Measurements from ENCODE around the gene NRK.
"Not testable (repeated sequence)": the region's sequence is repeated elsewhere in the genome, so short reads cannot be mapped to it uniquely, and the experiment has no call there.

NRK gene

DNA sequence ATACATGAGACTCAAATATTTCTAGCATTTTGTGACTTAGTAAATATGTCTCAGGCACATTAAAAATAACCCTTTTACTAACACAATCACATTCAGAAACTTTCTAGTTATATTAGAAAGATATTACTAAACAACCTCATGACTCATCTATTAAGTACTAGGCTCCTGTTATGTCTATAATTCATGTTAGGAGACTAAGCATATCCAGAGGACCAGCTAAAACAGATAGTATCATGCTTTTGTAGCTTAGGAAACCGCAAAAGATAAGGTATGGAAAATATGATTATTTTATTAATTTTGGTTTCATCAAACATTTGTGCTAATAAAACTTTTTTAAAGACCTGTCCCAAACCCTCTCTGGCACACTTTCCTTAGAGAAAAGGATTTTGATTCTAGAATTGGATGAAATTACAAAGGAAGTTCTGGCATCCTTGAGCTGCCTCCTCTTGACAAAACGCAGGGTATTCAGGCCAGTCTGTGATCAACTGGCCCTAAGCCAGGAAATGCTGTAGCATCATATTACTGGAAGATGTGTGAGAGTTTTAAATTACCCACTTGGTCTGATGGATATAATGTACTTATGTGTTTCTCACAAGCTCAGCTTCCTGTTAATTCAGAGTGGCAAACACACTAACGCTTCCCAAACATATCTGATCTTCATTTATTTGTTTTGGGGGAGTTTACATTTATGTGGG, 60.4 kb downstream of the NRK start:
- H3K4me3 ChIP-seq (ENCODE audit: low read length) = no peak overlapping the region

DNA sequence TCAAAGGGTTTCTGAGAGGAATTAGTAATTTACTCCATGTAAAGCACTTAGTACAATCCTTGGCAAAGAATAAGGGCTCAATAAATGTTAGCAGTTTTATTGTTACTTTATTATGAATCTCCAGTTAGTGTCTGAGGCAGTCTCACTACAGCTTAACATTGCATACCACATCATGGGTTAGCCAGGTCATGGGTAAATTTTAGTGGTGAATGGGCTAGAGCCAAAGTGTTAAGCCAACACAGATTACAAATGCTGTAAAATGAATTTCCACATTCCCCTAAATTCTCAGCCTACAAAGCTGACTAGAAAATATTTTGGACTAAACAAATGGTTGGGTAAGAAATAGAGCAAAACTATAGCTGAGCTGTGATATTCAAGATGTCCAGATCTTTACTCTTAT, 72.4 kb downstream of the NRK start:
- Histone ChIP-seq H3K36me3 (ENCODE audit: insufficient read depth, low read length) (no peaks in the 10 kb centered on the region), H3K4me3 (ENCODE audit: low read length) (no peak overlapping the region), H3K27me3 (ENCODE audit: insufficient read depth, low read length) (no peaks in the 10 kb centered on the region), H3K4me1 (ENCODE audit: insufficient read depth, low read length) (no peaks in the 10 kb centered on the region), H3K9me3 (ENCODE audit: insufficient read depth, low read depth, low read length) (no peaks in the 10 kb centered on the region), H3K9ac (ENCODE audit: low read depth, low read length) (no peak overlapping the region), H3K27ac (ENCODE audit: low read depth, low read length) (no peak overlapping the region)

More for the DNA sequence above, 60.4 kb downstream of the NRK start:
- H3K9ac ChIP-seq (ENCODE audit: low read depth, low read length) = no peak overlapping the region
- no peaks in the 10 kb centered on the region for H3K4me1 ChIP-seq (ENCODE audit: insufficient read depth, low read length)
- 81% methylated on average over 1 of the region's 3 CpGs for WGBS
- H3K27me3 ChIP-seq (ENCODE audit: insufficient read depth, low read length) = no peaks in the 10 kb centered on the region
- H3K36me3 ChIP-seq (ENCODE audit: insufficient read depth, low read length) = no peaks in the 10 kb centered on the region
- H3K9me3 ChIP-seq (ENCODE audit: insufficient read depth, low read depth, low read length) = no peaks in the 10 kb centered on the region
- no peak overlapping the region for H3K27ac ChIP-seq (ENCODE audit: low read depth, low read length)

DNA sequence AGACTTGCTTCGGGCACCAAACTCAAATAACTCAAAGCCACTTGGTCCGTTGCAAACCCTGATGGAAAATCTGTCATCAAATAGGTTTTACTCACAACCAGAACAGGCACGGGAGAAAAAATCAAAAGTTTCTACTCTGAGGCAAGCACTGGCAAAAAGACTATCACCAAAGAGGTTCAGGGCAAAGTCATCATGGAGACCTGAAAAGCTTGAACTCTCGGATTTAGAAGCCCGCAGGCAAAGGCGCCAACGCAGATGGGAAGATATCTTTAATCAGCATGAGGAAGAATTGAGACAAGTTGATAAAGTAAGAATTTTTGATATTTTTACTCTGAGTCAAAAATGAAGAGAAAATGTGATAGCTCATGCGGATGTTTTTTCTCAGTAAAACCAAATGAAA, 87.2 kb downstream of the NRK start:
- H3K4me1 ChIP-seq (ENCODE audit: insufficient read depth, low read length) = no peaks in the 10 kb centered on the region
- H3K27me3 ChIP-seq (ENCODE audit: insufficient read depth, low read length) = no peaks in the 10 kb centered on the region
- no peaks in the 10 kb centered on the region for H3K36me3 ChIP-seq (ENCODE audit: insufficient read depth, low read length)
- H3K27ac ChIP-seq (ENCODE audit: low read depth, low read length) = no peak overlapping the region
- WGBS = 99% methylated on average over 7 of the region's 8 CpGs
- H3K9me3 ChIP-seq (ENCODE audit: insufficient read depth, low read depth, low read length) = no peaks in the 10 kb centered on the region
- H3K4me3 ChIP-seq (ENCODE audit: low read length) = no peak overlapping the region
- no peak overlapping the region for H3K9ac ChIP-seq (ENCODE audit: low read depth, low read length)

DNA sequence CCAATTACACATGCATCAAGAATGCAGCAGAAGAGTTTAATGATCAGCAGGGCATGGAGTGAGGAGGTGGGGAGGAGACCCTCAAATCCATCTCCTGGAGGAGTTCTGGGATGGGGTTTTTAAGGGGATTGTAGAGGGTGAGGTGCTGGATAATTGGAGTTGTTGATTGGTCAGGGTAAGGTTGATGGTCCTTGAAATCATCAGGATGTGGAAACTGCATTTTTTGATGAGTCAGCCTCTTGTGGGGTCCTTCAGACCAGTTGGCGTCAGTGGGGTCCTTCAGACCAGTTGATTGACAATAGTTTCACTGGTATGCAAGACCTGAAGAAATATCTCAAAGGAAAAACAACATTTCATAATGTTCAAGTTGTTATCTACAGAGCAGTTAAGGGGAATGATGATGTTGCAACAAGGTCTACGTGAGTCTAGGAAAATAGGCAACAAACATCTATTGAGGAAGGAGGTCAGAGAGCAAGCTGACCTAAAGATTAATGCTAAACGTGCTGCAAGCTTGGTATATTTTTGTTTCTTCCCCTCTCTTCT, 88.3 kb downstream of the NRK start:
- 94% methylated on average over 2 of the region's 3 CpGs for WGBS
- no peak overlapping the region for H3K4me3 ChIP-seq (ENCODE audit: low read length)

DNA sequence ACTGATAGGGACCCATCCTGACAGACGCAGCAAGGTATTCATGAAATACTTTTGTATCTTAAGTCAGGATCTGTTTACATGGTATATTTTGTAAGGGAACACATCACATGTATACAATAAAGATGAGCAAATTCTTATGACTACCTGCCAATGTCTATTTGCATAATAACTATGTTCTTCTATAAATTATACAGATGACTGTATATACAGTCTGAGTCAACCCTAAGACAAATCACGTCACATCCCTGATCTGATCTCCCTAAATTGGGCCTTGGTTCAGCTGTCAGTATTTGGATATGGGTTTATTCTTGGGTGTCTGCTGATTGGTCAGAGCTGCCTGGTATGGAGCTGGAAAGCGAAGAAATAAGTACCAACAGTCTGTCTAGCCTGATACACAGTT, 122.9 kb downstream of the NRK start:
- Histone ChIP-seq H3K9ac (ENCODE audit: low read depth, low read length) (no peak overlapping the region), H3K4me3 (ENCODE audit: low read length) (no peak overlapping the region)

More for the DNA sequence above, 88.3 kb downstream of the NRK start:
- H3K9me3 ChIP-seq (ENCODE audit: insufficient read depth, low read depth, low read length) = no peaks in the 10 kb centered on the region
- H3K27ac ChIP-seq (ENCODE audit: low read depth, low read length) = no peak overlapping the region
- no peaks in the 10 kb centered on the region for H3K36me3 ChIP-seq (ENCODE audit: insufficient read depth, low read length)
- H3K27me3 ChIP-seq (ENCODE audit: insufficient read depth, low read length) = no peaks in the 10 kb centered on the region
- no peak overlapping the region for H3K9ac ChIP-seq (ENCODE audit: low read depth, low read length)
- H3K4me1 ChIP-seq (ENCODE audit: insufficient read depth, low read length) = no peaks in the 10 kb centered on the region

GRCh38 chrX:105969487-105969886, 147.1 kb downstream of the NRK start:
- no peak overlapping the region for H3K4me3 ChIP-seq (ENCODE audit: low read length)
- WGBS = 89% methylated on average over 4 of the region's 5 CpGs
- H3K36me3 ChIP-seq (ENCODE audit: insufficient read depth, low read length) = no peaks in the 10 kb centered on the region
- H3K4me1 ChIP-seq (ENCODE audit: insufficient read depth, low read length) = no peaks in the 10 kb centered on the region
- no peaks in the 10 kb centered on the region for H3K9me3 ChIP-seq (ENCODE audit: insufficient read depth, low read depth, low read length)
- H3K27me3 ChIP-seq (ENCODE audit: insufficient read depth, low read length) = no peaks in the 10 kb centered on the region
- no peak overlapping the region for H3K9ac ChIP-seq (ENCODE audit: low read depth, low read length)
- H3K27ac ChIP-seq (ENCODE audit: low read depth, low read length) = no peak overlapping the region

More for the DNA sequence above, 122.9 kb downstream of the NRK start:
- Histone ChIP-seq H3K27me3 (ENCODE audit: insufficient read depth, low read length) (no peaks in the 10 kb centered on the region), H3K36me3 (ENCODE audit: insufficient read depth, low read length) (no peaks in the 10 kb centered on the region), H3K27ac (ENCODE audit: low read depth, low read length) (no peak overlapping the region), H3K9me3 (ENCODE audit: insufficient read depth, low read depth, low read length) (no peaks in the 10 kb centered on the region), H3K4me1 (ENCODE audit: insufficient read depth, low read length) (no peaks in the 10 kb centered on the region)
- no CpG with 5 or more reads among the region's 3 CpGs for WGBS

- H3K4me1 ChIP-seq (ENCODE audit: insufficient read depth, low read length) = no peaks in the 10 kb centered on the region
- no peak overlapping the region for H3K27ac ChIP-seq (ENCODE audit: low read depth, low read length)
- H3K9me3 ChIP-seq (ENCODE audit: insufficient read depth, low read depth, low read length) = no peaks in the 10 kb centered on the region
- no peaks in the 10 kb centered on the region for H3K27me3 ChIP-seq (ENCODE audit: insufficient read depth, low read length)
- WGBS = 87% methylated on average over 3 of the region's 3 CpGs
- H3K4me3 ChIP-seq (ENCODE audit: low read length) = no peak overlapping the region
- no peaks in the 10 kb centered on the region for H3K36me3 ChIP-seq (ENCODE audit: insufficient read depth, low read length)
- no peak overlapping the region for H3K9ac ChIP-seq (ENCODE audit: low read depth, low read length)
Observed at GRCh38 chrX:105972690-105973386, 150.5 kb downstream of the NRK start.

DNA sequence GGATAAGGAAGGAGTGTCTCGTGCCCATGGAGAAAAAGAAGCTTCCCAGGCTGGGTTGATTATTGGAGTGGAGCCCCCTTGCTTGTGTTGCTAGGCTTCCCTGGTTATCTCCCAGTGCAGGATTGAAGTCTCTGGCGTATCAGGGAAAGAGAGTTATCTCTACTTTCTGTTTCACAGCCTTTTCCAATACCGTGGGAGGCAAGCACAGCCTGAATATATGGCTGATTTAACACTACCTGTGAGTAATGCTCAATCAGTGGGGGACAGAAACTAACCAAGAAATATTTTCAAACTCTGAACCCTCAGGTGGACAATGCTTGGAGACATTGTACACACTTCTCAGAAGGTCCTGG, 151.0 kb downstream of the NRK start:
- WGBS = 83% methylated on average over 2 of the region's 3 CpGs
- H3K36me3 ChIP-seq (ENCODE audit: insufficient read depth, low read length) = no peaks in the 10 kb centered on the region
- no peaks in the 10 kb centered on the region for H3K4me1 ChIP-seq (ENCODE audit: insufficient read depth, low read length)
- H3K9me3 ChIP-seq (ENCODE audit: insufficient read depth, low read depth, low read length) = no peaks in the 10 kb centered on the region
- H3K27ac ChIP-seq (ENCODE audit: low read depth, low read length) = no peak overlapping the region
- H3K9ac ChIP-seq (ENCODE audit: low read depth, low read length) = no peak overlapping the region
- no peak overlapping the region for H3K4me3 ChIP-seq (ENCODE audit: low read length)
- H3K27me3 ChIP-seq (ENCODE audit: insufficient read depth, low read length) = no peaks in the 10 kb centered on the region

DNA sequence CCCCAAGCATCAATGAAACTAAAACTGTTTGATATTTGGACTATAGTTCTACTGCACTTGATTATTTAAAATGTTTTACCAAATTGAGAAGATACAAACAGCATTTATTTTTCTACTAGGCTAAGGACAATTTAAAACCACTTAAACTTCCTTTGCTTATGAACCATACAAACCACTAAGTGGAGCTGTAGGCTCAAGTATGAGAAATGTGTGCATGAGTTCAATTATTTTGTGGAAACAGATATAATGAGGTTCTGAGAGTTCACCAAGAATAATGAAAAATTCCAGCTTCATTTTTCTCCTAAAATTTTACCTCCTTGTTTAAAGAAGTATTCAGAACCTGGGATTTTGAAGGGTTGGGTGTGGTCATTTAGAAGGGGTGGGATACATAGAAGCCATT, 153.0 kb downstream of the NRK start:
- H3K9me3 ChIP-seq (ENCODE audit: insufficient read depth, low read depth, low read length) = no peaks in the 10 kb centered on the region
- no peaks in the 10 kb centered on the region for H3K36me3 ChIP-seq (ENCODE audit: insufficient read depth, low read length)
- H3K27me3 ChIP-seq (ENCODE audit: insufficient read depth, low read length) = no peaks in the 10 kb centered on the region
- H3K4me1 ChIP-seq (ENCODE audit: insufficient read depth, low read length) = no peaks in the 10 kb centered on the region
- no peak overlapping the region for H3K9ac ChIP-seq (ENCODE audit: low read depth, low read length)
- no peak overlapping the region for H3K27ac ChIP-seq (ENCODE audit: low read depth, low read length)
- H3K4me3 ChIP-seq (ENCODE audit: low read length) = no peak overlapping the region

DNA sequence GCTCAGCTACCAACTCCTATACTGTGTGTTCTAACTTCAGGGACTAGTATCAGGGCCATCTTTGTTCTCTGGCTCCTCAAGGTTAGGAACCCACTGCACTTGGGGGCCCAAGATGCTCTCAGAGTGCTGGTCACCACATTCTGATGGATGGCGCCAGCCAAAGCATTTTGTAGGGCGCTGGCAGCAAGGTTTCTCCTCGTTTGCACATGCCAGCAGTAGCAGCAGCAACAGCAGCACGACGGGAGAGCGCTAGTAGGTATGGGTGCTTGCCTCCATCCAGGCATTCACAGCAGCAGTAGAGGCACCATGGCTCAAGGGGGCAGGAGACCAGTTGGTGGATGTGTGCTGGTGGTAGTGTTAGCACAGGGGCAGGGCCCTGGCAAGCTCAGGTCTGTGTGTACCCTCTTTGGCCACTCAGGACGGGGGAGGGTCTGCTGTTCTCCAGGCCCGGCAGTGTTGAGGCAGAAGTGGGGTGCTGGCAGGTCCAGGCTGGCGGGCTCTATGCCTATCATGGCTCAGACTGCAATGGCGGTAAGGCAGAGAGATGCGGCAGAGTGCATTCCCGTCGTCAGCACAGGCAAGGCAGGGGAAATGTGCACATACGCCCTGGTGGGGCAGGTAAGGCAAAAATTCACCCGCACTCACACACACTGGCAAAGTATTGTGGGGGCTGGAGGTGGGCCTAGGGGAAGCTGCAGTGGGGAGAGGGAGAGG, 159.6 kb downstream of the NRK start:
- Histone ChIP-seq H3K36me3 (ENCODE audit: insufficient read depth, low read length) (no peaks in the 10 kb centered on the region), H3K27me3 (ENCODE audit: insufficient read depth, low read length) (no peaks in the 10 kb centered on the region), H3K4me1 (ENCODE audit: insufficient read depth, low read length) (no peaks in the 10 kb centered on the region), H3K27ac (ENCODE audit: low read depth, low read length) (no peak overlapping the region), H3K4me3 (ENCODE audit: low read length) (no peak overlapping the region), H3K9ac (ENCODE audit: low read depth, low read length) (no peak overlapping the region), H3K9me3 (ENCODE audit: insufficient read depth, low read depth, low read length) (no peaks in the 10 kb centered on the region)
- WGBS = 85% methylated on average over 14 of the region's 15 CpGs

DNA sequence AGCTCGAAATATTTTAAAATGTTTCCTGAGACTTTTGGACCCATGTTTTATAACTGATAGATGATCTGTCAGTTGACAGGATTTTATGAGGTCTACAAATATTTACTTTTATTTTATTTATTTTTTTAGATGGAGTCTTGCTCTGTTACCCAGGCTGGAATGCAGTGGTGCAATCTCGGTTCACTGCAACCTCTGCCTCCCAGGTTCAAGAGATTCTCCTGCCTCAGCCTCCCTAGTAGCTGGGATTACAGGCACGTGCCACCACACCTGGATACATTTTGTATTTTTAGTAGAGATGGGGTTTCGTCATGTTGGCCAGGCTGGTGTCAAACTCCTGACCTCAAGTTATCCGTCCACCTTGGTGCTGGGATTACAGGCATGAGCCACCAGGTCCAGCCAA, 166.1 kb downstream of the NRK start:
- not testable (repeated sequence) for H3K4me3 ChIP-seq (ENCODE audit: low read length); H3K4me1 ChIP-seq (ENCODE audit: insufficient read depth, low read length); H3K9me3 ChIP-seq (ENCODE audit: insufficient read depth, low read depth, low read length); H3K36me3 ChIP-seq (ENCODE audit: insufficient read depth, low read length); H3K9ac ChIP-seq (ENCODE audit: low read depth, low read length); H3K27me3 ChIP-seq (ENCODE audit: insufficient read depth, low read length); H3K27ac ChIP-seq (ENCODE audit: low read depth, low read length)
- 90% methylated on average over 3 of the region's 5 CpGs for WGBS
